Progenitor cell of endocrine pancreas (in vitro differentiated cells): ENCODE results near the gene WFDC10B. TPM values are rescaled to one million over a fixed set of nuclear protein-coding genes. Genes with fewer than 3 reads are reported as not detected.
"Not testable (repeated sequence)": the region's sequence is repeated elsewhere in the genome, so short reads cannot be mapped to it uniquely, and the experiment has no call there.

Experiments used
- DNase-seq: peaks from one replicate; pipeline ENCODE4 v3.0.0; 2021; ENCODE audit warnings: low spot score; ENCODE audit not compliant: unreplicated experiment
- H3K27ac Mint-ChIP-seq: 2 replicates; pipeline ENCODE4 v1.8.0; 2021; ENCODE audit warnings: mild to moderate bottlenecking, moderate library complexity, mixed read lengths
- H3K27me3 Mint-ChIP-seq: 2 replicates; pipeline ENCODE4 v1.8.0; 2021; ENCODE audit warnings: mixed read lengths
- H3K36me3 Mint-ChIP-seq: 2 replicates; pipeline ENCODE4 v1.8.0; 2022; ENCODE audit warnings: mixed read lengths; ENCODE audit not compliant: insufficient read depth
- H3K4me1 Mint-ChIP-seq: 2 replicates; pipeline ENCODE4 v1.8.0; 2021; ENCODE audit warnings: low read depth, mixed read lengths
- H3K4me3 Mint-ChIP-seq: 2 replicates; pipeline ENCODE4 v1.8.0; 2021; ENCODE audit warnings: low read depth, mild to moderate bottlenecking, moderate library complexity, mixed read lengths
- H3K9me3 Mint-ChIP-seq: 2 replicates; pipeline ENCODE4 v1.8.0; 2021; ENCODE audit warnings: low read depth, mixed read lengths
- CTCF ChIP-seq: fragments of 200-600 bp; sonication (generic); IDR thresholded peaks from one replicate; pipeline ENCODE4 v1.5.0; 2021; ENCODE audit warnings: antibody characterized with exemption, mild to moderate bottlenecking; ENCODE audit not compliant: unreplicated experiment
- total RNA-seq: library from RNA; stranded (reverse); gene quantifications from 2 replicates; pipeline ENCODE4 v1.2.1, GENCODE V29; 2021

Gene WFDC10B
- total RNA-seq, 1 donor from 2014 or later = not detected

- Mint-ChIP-seq H3K4me1 (no peaks in the 10 kb centered on the region), H3K36me3 (no peaks in the 10 kb centered on the region), H3K4me3 (no peak overlapping the region), H3K9me3 (peaks cover 16% of the 10 kb centered on the region), H3K27me3 (no peaks in the 10 kb centered on the region), H3K27ac (no peak overlapping the region)
- no peak for DNase-seq
- no peak for TF ChIP-seq CTCF
Measured at GRCh38 chr20:45672765-45673164, 32.1 kb downstream of the WFDC10B start.

DNA sequence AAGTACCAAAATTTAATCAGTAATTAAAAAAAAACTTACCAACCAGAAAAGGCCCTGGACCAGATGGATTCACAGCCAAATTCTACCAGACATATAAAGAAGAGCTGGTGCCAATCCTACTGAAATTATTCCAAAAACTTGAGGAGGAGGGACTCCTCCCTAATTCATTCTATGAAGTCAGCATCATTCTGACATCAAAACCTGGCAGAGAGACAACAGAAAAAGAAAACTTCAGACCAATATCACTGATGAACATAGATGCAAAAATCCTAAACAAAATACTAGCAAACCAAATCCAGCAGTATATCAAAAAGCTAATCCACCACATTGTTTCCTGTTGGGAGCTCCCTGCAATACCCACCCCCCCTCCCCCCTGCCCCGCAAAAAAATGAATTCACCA, 34.7 kb downstream of the WFDC10B start, which contains the start of gene WFDC11:
Gene WFDC11, minus strand, starts transcription at position 101 of the 400 bp plus-strand sequence. CDS start 19,639 bp downstream, outside the sequence.
- DNase-seq = no peak
- Mint-ChIP-seq H3K27ac (no peak within 1 kb of the TSS), H3K4me1 (no peaks in the 10 kb centered on the region), H3K36me3 (no peaks in the 10 kb centered on the region), H3K9me3 (peaks cover 13% of the 10 kb centered on the region), H3K4me3 (no peak within 1 kb of the TSS), H3K27me3 (no peaks in the 10 kb centered on the region)
- no peak for TF ChIP-seq CTCF

GRCh38 chr20:45657038-45657437, 47.8 kb downstream of the WFDC10B start:
- H3K4me3 Mint-ChIP-seq, H3K27me3 Mint-ChIP-seq, H3K27ac Mint-ChIP-seq, H3K4me1 Mint-ChIP-seq, DNase-seq, H3K36me3 Mint-ChIP-seq: not testable (repeated sequence)
- H3K9me3 Mint-ChIP-seq = peaks cover 17% of the 10 kb centered on the region

- not testable (repeated sequence) for H3K27me3 Mint-ChIP-seq, H3K27ac Mint-ChIP-seq, H3K4me1 Mint-ChIP-seq, H3K4me3 Mint-ChIP-seq, H3K36me3 Mint-ChIP-seq, DNase-seq
- peaks cover 12% of the 10 kb centered on the region for H3K9me3 Mint-ChIP-seq
Measured at GRCh38 chr20:45651726-45652125, 53.1 kb downstream of the WFDC10B start.

- Mint-ChIP-seq H3K36me3 (no peaks in the 10 kb centered on the region), H3K4me1 (no peaks in the 10 kb centered on the region), H3K27me3 (no peaks in the 10 kb centered on the region), H3K4me3 (no peak overlapping the region), H3K9me3 (peaks cover 12% of the 10 kb centered on the region), H3K27ac (no peak overlapping the region)
- no peak for DNase-seq
- TF ChIP-seq CTCF = no peak
Measured at GRCh38 chr20:45649312-45649863, 55.4 kb downstream of the WFDC10B start.

GRCh38 chr20:45647441-45648050, 57.3 kb downstream of the WFDC10B start:
- Mint-ChIP-seq H3K27ac (no peak overlapping the region), H3K4me3 (no peak overlapping the region), H3K4me1 (no peaks in the 10 kb centered on the region), H3K9me3 (peaks cover 8% of the 10 kb centered on the region), H3K27me3 (no peaks in the 10 kb centered on the region), H3K36me3 (no peaks in the 10 kb centered on the region)
- no peak for DNase-seq
- no peak for TF ChIP-seq CTCF
